CD4-positive, alpha-beta T cell (primary cell): ENCODE results near the gene RNASE1. TPM values are rescaled to one million over a fixed set of nuclear protein-coding genes. Genes with fewer than 3 reads are reported as not detected.

Experiments used
- ATAC-seq: fragments of 200-7000 bp; cut with Tn5 transposase; one replicate; pipeline ENCODE4 v1.10.0; 2022; ENCODE audit warnings: mild to moderate bottlenecking; ENCODE audit not compliant: poor library complexity
- CTCF ChIA-PET: fragments of 350-600 bp; sonication (Branson Sonifier 250); formaldehyde crosslinking; loops from one replicate; lab custom pipeline; 2021; ENCODE audit warnings: antibody characterized with exemption, inconsistent platforms; lab: Charles Lee
- POLR2A ChIA-PET: fragments of 350-600 bp; sonication (Branson Sonifier 250); formaldehyde crosslinking; loops from one replicate; lab custom pipeline; 2021; ENCODE audit warnings: antibody characterized with exemption, inconsistent platforms; lab: Charles Lee
- DNase-seq, 14 experiments: peaks; one replicate each; pipeline ENCODE4 v3.0.0-alpha.2; 2013 to 2020; ENCODE audit warnings: mixed read lengths in 2 of 14
- H3K27ac ChIP-seq, 2 donors: one replicate each; pipeline versions ENCODE4 v1.5.1 to v1.7.0; 2013; ENCODE audit warnings: low read length in 2 of 2, low read depth in 1 of 2, mild to moderate bottlenecking in 1 of 2
- H3K27me3 ChIP-seq, 2 experiments: 1 replicate in 1 of 2; 2 replicates in 1 of 2; pipeline versions ENCODE4 v1.6.1 to v1.7.0; 2013; ENCODE audit warnings: low read length in 2 of 2, control low read depth in 1 of 2, mild to moderate bottlenecking in 1 of 2, moderate library complexity in 1 of 2; ENCODE audit not compliant: insufficient read depth in 2 of 2, control insufficient read depth in 1 of 2
- H3K36me3 ChIP-seq: one replicate; pipeline ENCODE4 v1.6.1; 2013; ENCODE audit warnings: low read length, control low read depth; ENCODE audit not compliant: insufficient read depth
- H3K4me1 ChIP-seq: one replicate; pipeline ENCODE4 v1.6.1; 2013; ENCODE audit warnings: low read length, control low read depth; ENCODE audit not compliant: insufficient read depth
- H3K4me3 ChIP-seq: one replicate; pipeline ENCODE4 v1.5.1; 2013; ENCODE audit warnings: mild to moderate bottlenecking, low read length, moderate library complexity
- H3K9me3 ChIP-seq, 2 experiments: 1 replicate in 1 of 2; 2 replicates in 1 of 2; pipeline versions ENCODE4 v1.6.1 to v1.7.0; 2013; ENCODE audit warnings: low read length in 2 of 2, mild to moderate bottlenecking in 2 of 2, control low read depth in 1 of 2, moderate library complexity in 1 of 2; ENCODE audit not compliant: control insufficient read depth in 1 of 2, insufficient read depth in 1 of 2
- H3K27ac Mint-ChIP-seq: one replicate; pipeline ENCODE4 v1.8.0; 2020; ENCODE audit warnings: mixed read lengths
- H3K27me3 Mint-ChIP-seq: one replicate; pipeline ENCODE4 v1.8.0; 2021; ENCODE audit warnings: mixed read lengths
- H3K36me3 Mint-ChIP-seq: one replicate; pipeline ENCODE4 v1.8.0; 2021; ENCODE audit warnings: low read depth, mixed read lengths
- H3K4me1 Mint-ChIP-seq: one replicate; pipeline ENCODE4 v1.8.0; 2021; ENCODE audit warnings: low read depth, mixed read lengths
- H3K4me3 Mint-ChIP-seq: one replicate; pipeline ENCODE4 v1.8.0; 2020; ENCODE audit warnings: mild to moderate bottlenecking, mixed read lengths
- H3K9me3 Mint-ChIP-seq: one replicate; pipeline ENCODE4 v1.8.0; 2020; ENCODE audit warnings: mixed read lengths
- intact Hi-C, 2 experiments: fragments of 100-400 bp; cut with DNase I in 1 of 2; cut with micrococcal nuclease in 1 of 2; formaldehyde crosslinking; loops; one replicate each; pipeline versions ENCODE4 v1.15.1 to v1.9.0; 2023 to 2025; cut with DNase I, micrococcal nuclease
- total RNA-seq, 174 experiments: library from RNA in 2 of 174; stranded (reverse) in 2 of 174; gene quantifications; one replicate each; pipeline ENCODE4 v1.2.3 and lab custom pipeline; 2021 to 2026
- TF ChIP-seq, protein P1 (sequence below): fragments of 200-600 bp; IDR thresholded peaks from one replicate; pipeline ENCODE4 v1.8.0; 2022; ENCODE audit warnings: antibody characterized with exemption, mild to moderate bottlenecking

Gene RNASE1
- total RNA-seq, 2 experiments from 2014 or later, result not detected

DNA sequence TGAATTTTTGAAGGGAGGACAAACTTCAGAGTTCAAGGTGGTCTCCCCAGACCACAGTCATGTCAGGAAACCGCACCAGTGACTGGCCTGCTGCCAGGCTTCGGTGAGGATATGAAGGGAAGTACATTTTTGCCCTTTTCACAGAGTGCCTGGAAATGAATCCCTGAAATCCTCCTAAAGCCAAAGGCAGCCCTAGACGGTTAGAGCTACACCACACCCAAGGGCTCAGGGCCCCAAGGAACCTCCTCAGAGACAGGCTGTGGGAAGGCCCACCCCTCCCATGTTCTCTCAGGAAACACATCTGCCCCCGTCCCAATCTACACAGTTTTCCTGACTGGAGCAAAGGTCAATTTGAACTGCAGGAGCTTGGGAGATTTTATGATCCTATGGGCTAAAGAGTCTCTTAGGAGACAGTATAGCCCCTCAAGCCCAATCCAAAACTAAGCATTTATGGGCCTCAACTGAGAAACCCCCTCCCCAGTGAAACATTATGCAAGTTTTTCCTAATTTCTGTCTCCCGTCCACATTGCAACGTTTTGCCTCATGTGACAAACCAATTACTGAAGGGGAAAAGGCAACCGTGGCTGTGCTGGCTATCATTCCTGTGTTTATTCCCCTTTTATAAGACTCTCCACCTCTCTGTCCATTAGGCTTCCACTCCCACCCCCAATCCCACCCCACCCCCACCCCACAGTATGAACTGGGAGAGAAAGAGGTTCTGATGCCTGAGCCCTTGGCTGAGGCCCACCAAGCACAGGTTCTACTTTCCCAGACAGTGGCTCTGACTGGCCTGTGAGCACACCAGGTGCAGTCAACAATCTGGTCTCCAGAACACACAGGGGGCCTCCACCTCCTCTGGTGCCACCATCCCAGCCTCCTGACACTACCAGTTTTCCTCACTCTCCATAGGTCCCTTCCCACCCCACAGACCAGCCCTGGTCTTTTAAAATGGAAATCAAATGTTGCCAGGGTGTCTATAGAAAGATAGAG is 9.6 kb upstream of the RNASE1 start:
- intact Hi-C loops, result no loop called here
- Mint-ChIP-seq H3K36me3 (no peaks in the 10 kb centered on the region), H3K27me3 (peaks cover 5% of the 10 kb centered on the region), H3K4me1 (no peaks in the 10 kb centered on the region), H3K4me3 (no peak overlapping the region), H3K27ac (no peak overlapping the region), H3K9me3 (no peaks in the 10 kb centered on the region)
- TF ChIP-seq, protein P1, sequence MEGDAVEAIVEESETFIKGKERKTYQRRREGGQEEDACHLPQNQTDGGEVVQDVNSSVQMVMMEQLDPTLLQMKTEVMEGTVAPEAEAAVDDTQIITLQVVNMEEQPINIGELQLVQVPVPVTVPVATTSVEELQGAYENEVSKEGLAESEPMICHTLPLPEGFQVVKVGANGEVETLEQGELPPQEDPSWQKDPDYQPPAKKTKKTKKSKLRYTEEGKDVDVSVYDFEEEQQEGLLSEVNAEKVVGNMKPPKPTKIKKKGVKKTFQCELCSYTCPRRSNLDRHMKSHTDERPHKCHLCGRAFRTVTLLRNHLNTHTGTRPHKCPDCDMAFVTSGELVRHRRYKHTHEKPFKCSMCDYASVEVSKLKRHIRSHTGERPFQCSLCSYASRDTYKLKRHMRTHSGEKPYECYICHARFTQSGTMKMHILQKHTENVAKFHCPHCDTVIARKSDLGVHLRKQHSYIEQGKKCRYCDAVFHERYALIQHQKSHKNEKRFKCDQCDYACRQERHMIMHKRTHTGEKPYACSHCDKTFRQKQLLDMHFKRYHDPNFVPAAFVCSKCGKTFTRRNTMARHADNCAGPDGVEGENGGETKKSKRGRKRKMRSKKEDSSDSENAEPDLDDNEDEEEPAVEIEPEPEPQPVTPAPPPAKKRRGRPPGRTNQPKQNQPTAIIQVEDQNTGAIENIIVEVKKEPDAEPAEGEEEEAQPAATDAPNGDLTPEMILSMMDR, result no peak
- Histone ChIP-seq H3K27ac (no peak overlapping the region), H3K4me1 (no peaks in the 10 kb centered on the region), H3K27me3 (no peaks in the 10 kb centered on the region), H3K36me3 (no peaks in the 10 kb centered on the region), H3K9me3 (no peaks in the 10 kb centered on the region), H3K4me3 (no peak overlapping the region)
- CTCF ChIA-PET, result no interaction called here
- no peak for DNase-seq
- ATAC-seq, result no peak
- POLR2A ChIA-PET, result no interaction called here

DNA sequence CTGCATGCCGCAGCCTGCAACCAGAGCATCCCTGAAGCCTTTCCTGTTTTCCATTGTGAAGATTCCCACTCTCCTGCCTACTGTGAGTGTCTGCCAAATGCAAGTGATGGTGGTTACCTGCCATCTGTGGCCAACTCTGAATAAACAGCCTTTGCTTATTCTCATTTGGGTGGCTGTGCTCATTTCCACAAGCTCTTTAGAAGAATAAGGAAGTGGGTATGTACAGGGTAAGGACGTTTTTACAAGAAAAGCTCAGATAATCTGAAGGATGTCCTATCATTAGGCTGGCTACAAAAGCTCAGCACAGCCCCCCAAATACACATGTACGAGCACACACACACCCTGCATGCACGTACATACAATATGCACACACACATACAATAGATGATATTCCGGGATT is 7.3 kb upstream of the RNASE1 start:
- H3K9me3 ChIP-seq, result no peaks in the 10 kb centered on the region
- TF ChIP-seq, protein P1, result no peak
- H3K36me3 ChIP-seq, result no peaks in the 10 kb centered on the region
- ChIA-PET POLR2A (no interaction called here), CTCF (no interaction called here)
- ATAC-seq (no peak), DNase-seq (no peak)
- Mint-ChIP-seq H3K36me3 (no peaks in the 10 kb centered on the region), H3K27me3 (peaks cover 5% of the 10 kb centered on the region), H3K4me3 (no peak overlapping the region), H3K9me3 (no peaks in the 10 kb centered on the region), H3K4me1 (no peaks in the 10 kb centered on the region), H3K27ac (no peak overlapping the region)
- H3K4me1 ChIP-seq, result no peaks in the 10 kb centered on the region
- no peak overlapping the region for H3K27ac ChIP-seq
- intact Hi-C loops, result no loop called here
- no peak overlapping the region for H3K4me3 ChIP-seq
- no peaks in the 10 kb centered on the region for H3K27me3 ChIP-seq

DNA sequence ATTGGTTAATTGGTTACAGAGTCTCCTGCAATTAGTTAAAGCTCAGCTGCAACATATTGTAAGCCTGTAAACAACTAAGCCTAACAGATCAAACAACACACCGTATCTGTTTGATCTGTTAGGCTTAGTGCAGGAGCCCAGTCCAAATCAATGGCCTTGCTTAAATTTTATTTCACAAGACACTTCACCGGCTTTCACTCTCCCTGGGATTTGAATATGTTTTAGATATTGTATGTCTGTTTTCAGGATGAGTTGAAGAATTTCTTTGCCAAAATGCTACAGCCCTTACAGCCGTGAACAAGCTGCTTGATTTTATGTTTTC is 5.5 kb upstream of the RNASE1 start:
- H3K4me3 ChIP-seq, result no peak overlapping the region
- CTCF ChIA-PET, result interaction anchor here (1.0 kb wide), 1 partner anchor 9 kb away, joined by 3 read pairs; no protein-coding TSS in a partner anchor
- H3K27me3 Mint-ChIP-seq, result peaks cover 5% of the 10 kb centered on the region
- no peaks in the 10 kb centered on the region for H3K9me3 ChIP-seq
- TF ChIP-seq, protein P1, result no peak
- POLR2A ChIA-PET, result no interaction called here
- no peaks in the 10 kb centered on the region for H3K27me3 ChIP-seq
- ATAC-seq (no peak), DNase-seq (no peak)
- H3K36me3 Mint-ChIP-seq, result no peaks in the 10 kb centered on the region
- H3K36me3 ChIP-seq, result no peaks in the 10 kb centered on the region
- H3K27ac Mint-ChIP-seq, result no peak overlapping the region
- H3K4me1 ChIP-seq, result no peaks in the 10 kb centered on the region
- H3K4me1 Mint-ChIP-seq, result no peaks in the 10 kb centered on the region
- no peak overlapping the region for H3K27ac ChIP-seq
- H3K4me3 Mint-ChIP-seq, result no peak overlapping the region
- H3K9me3 Mint-ChIP-seq, result no peaks in the 10 kb centered on the region
- intact Hi-C loops, result no loop called here
